ENCODE data around the gene ZBTB46.

ZBTB46 gene

GRCh38 chr20:63693733-63694583, 137.1 kb downstream of the ZBTB46 start:
- no peak for DNase-seq (ENCODE audit: low read depth)
- no peak overlapping the region for H3K4me3 ChIP-seq (ENCODE audit: low read depth, low read length)

Data from skeletal muscle cell (primary cell).